BLaER1 treated with 17β-estradiol and CSF1 and Interleukin-3, amounts not matched to agents 10 nM and 100 nM (cell line): ENCODE measurements around the gene DUSP14.

Experiments
- H3K27ac ChIP-seq, 11 experiments: shearing (Covaris generic); formaldehyde crosslinking; 2 replicates each; pipeline ENCODE4 v1.8.1; 2022
- H3K27me3 ChIP-seq, 11 experiments: shearing (Covaris generic); formaldehyde crosslinking; 2 replicates each; pipeline ENCODE4 v1.8.1; 2022
- H3K36me3 ChIP-seq, 11 experiments: shearing (Covaris generic); formaldehyde crosslinking; 2 replicates each; pipeline ENCODE4 v1.8.1; 2022
- H3K4me1 ChIP-seq, 10 experiments: shearing (Covaris generic); formaldehyde crosslinking; 2 replicates each; pipeline ENCODE4 v1.8.1; 2022
- H3K4me2 ChIP-seq, 11 experiments: shearing (Covaris generic); formaldehyde crosslinking; 2 replicates each; pipeline ENCODE4 v1.8.1; 2022
- H3K4me3 ChIP-seq, 10 experiments: shearing (Covaris generic); formaldehyde crosslinking; 2 replicates each; pipeline ENCODE4 v1.8.1; 2022
- H3K9ac ChIP-seq, 11 experiments: shearing (Covaris generic); formaldehyde crosslinking; 2 replicates each; pipeline ENCODE4 v1.8.1; 2022
- H3K9me3 ChIP-seq, 11 experiments: shearing (Covaris generic); formaldehyde crosslinking; replicated peaks in 1 of 11; 2 replicates each; pipeline ENCODE4 v1.8.1; 2022
- H4K20me1 ChIP-seq, 11 experiments: shearing (Covaris generic); formaldehyde crosslinking; 2 replicates each; pipeline ENCODE4 v1.8.1; 2022
- Cebpa-rat ChIP-seq, 11 experiments: shearing (Covaris generic); IDR thresholded peaks; 2 replicates each; pipeline ENCODE4 v1.8.1; 2022

Gene DUSP14

DNA sequence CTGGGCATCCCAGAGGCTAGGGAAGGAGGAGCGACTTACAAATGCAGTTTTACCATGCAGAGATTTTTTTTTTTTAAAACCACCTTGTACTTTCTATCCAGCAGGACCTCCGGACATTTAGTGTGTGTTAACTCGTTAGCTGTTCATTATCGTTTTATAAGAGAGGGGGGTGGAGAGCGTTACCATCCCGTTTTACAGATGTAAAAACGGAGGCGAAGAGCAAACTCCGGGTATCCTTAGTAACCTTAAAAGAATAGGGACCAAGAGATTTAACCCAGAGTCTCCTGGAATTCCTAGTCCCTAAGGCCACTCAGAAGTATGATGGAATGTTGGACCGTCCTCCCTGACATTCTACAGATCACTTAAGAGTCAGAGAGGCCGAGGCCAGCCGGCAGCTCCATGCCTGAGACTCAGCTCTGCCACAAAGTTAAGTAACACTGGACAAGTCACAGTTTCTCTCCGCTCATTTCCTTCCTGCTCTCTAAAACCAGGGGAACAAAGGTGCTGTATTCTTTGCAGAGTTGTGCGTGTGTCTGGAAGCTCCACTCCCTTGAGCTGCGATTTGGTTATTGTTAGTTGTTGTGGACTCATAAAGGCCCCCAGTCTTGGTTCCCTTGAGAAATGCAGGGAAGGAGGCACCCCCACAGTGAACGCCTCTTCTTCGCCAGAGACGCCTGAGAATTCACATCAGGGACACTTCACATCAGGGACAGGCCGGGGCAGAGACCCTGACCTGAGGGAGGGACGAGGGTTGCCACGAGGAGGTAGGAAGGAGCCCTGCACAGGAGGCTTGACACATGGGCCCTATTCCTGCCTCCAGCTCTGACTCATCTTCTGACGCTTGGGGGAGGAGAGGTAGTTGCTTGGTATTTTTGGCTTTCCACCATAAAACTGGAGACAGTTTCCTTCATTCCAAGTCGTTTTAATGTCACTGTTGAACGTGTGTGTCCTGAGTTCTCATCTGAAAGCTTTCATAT, 1.2 kb downstream of the DUSP14 start:
- no peak for TF ChIP-seq Cebpa-rat (IDR thresholded peaks at IDR 0.05)
- H3K4me2 ChIP-seq, result peak overlapping the region; percentile 87 to 96 (median 92)
- H3K27me3 ChIP-seq, result peaks cover 0 to 11% (median 8%) of the 10 kb centered on the region in 11 experiments; a peak in 11 of 22 replicates
- H3K36me3 ChIP-seq, result no peaks in the 10 kb centered on the region; a peak in 1 of 22 replicates
- peaks cover 6 to 58% (median 44%) of the 10 kb centered on the region in 11 experiments; a peak in 18 of 22 replicates for H4K20me1 ChIP-seq
- H3K9me3 ChIP-seq, result no peaks in the 10 kb centered on the region
- H3K27ac ChIP-seq, result peak overlapping the region in 10 of 11 experiments; percentile 27 to 87 (median 77); a peak in 19 of 22 replicates
- peaks cover 36 to 73% (median 62%) of the 10 kb centered on the region in 10 experiments for H3K4me1 ChIP-seq
- H3K9ac ChIP-seq, result peak overlapping the region; percentile 64 to 88 (median 84); a peak in 21 of 22 replicates
- peak overlapping the region; percentile 62 to 92 (median 73) for H3K4me3 ChIP-seq

DNA sequence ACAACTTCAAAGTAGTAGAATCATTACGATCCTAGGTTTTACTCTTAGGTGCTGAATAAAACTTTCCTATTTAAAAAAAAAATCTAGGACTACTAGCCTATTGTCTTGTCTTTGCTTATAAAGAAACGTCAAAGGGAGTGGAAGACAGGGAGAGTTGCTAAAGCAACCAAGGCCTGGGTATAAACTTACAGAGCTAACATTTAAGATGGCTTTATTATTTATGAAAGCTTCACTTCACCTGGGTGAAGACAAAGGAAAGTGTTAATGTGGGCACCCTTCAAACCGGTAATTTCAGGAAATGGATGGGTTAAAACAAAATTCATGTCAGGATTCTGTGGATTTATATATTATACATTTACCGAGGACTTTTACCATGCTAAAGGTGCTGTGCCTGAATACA, 2.5 kb downstream of the DUSP14 start:
- H3K27me3 ChIP-seq, result peaks cover 0 to 11% (median 8%) of the 10 kb centered on the region in 11 experiments; a peak in 11 of 22 replicates
- H3K27ac ChIP-seq, result peak overlapping the region in 3 of 11 experiments; percentile 66 to 83 (median 76); a peak in 1 of 22 replicates
- H3K4me1 ChIP-seq, result peaks cover 36 to 73% (median 62%) of the 10 kb centered on the region in 10 experiments
- peak overlapping the region in 6 of 10 experiments; percentile 62 to 85 (median 72); a peak in 6 of 20 replicates for H3K4me3 ChIP-seq
- H4K20me1 ChIP-seq, result peaks cover 6 to 71% (median 54%) of the 10 kb centered on the region in 11 experiments; a peak in 18 of 22 replicates
- peaks cover 0 to under 1% (median 0%) of the 10 kb centered on the region in 11 experiments; a peak in 2 of 22 replicates for H3K36me3 ChIP-seq
- peak overlapping the region; percentile 87 to 96 (median 92); a peak in 21 of 22 replicates for H3K4me2 ChIP-seq
- no peak for TF ChIP-seq Cebpa-rat (IDR thresholded peaks at IDR 0.05)
- no peaks in the 10 kb centered on the region for H3K9me3 ChIP-seq
- peak overlapping the region in 8 of 11 experiments; percentile 23 to 88 (median 79); a peak in 10 of 22 replicates for H3K9ac ChIP-seq

DNA sequence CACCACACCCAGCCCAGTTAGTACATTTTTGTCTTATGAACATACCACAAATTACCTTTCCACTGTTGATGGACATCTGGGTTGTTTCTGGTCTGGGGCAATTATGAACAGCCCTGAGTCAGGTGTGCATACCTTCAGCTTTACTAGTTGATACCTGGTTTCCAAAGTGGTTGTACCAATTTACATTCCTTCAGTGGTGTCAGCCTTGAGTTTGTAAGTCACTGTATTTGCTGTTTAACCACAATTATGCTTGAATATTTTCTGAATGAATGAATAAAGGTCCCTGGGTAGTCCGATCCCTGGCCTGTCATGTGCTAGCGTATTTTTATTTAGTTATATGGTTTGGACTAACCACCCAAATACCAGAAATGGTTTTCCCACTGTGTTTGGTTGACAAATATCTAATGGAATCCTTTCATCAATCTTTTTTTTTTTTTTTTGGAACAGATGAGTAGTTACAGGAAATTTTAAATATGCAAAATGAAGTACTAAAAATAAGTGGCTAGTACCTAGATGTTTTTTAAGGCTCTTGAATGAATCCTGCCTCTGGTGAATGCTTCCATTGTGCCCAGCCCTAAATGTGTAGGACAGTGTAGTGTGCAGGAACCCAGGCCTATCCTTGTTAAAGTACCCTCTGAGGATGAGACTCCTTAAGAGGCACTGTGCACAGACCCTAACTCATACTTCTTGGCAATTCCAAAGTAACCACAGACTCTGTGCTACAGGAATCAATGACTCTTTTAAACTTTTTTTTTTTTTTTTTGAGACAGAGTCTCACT, 3.7 kb downstream of the DUSP14 start:
- peaks cover 30 to 62% (median 56%) of the 10 kb centered on the region in 10 experiments for H3K4me1 ChIP-seq
- no peak overlapping the region for H3K9ac ChIP-seq
- peaks cover 0 to 9% (median 0%) of the 10 kb centered on the region in 11 experiments; a peak in 3 of 22 replicates for H3K36me3 ChIP-seq
- H3K4me2 ChIP-seq, result peak overlapping the region in 7 of 11 experiments; percentile 25 to 96 (median 31); a peak in 10 of 22 replicates
- peaks cover 0 to 10% (median 8%) of the 10 kb centered on the region in 11 experiments; a peak in 11 of 22 replicates for H3K27me3 ChIP-seq
- peaks cover 6 to 84% (median 62%) of the 10 kb centered on the region in 11 experiments; a peak in 18 of 22 replicates for H4K20me1 ChIP-seq
- no peak for TF ChIP-seq Cebpa-rat (IDR thresholded peaks at IDR 0.05)
- H3K4me3 ChIP-seq, result no peak overlapping the region
- H3K9me3 ChIP-seq, result no peaks in the 10 kb centered on the region
- H3K27ac ChIP-seq, result no peak overlapping the region

DNA sequence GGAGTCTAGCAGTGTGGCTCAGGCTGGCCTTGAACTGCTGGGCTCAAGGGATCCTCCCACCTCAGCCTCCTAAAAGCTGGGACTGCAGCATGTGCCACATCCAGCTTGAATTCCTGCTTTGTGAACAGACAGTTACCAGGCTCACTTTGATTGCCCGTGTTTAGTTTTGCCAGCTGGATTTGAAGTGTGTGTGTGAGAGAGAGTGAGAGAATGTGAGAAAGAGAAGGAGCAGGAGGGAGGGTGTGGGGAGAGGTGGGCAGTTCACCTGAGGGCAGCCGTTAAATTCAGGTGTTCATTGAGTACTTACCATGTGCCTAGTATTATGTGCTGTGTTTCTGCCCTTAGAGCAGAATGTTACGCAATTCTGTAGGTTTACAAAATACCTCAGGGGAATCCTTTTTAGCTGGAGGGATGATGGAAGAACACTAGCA, 4.7 kb downstream of the DUSP14 start:
- Histone ChIP-seq H3K9me3 (no peaks in the 10 kb centered on the region), H3K4me2 (peak overlapping the region in 7 of 11 experiments; percentile 10 to 48 (median 41); a peak in 12 of 22 replicates), H3K4me1 (peaks cover 23 to 53% (median 47%) of the 10 kb centered on the region in 10 experiments), H4K20me1 (peaks cover 6 to 93% (median 70%) of the 10 kb centered on the region in 11 experiments; a peak in 18 of 22 replicates), H3K27me3 (peaks cover 0 to under 1% (median 0%) of the 10 kb centered on the region in 11 experiments; a peak in 4 of 22 replicates), H3K27ac (no peak overlapping the region), H3K9ac (no peak overlapping the region), H3K36me3 (peaks cover 0 to 17% (median 7%) of the 10 kb centered on the region in 11 experiments; a peak in 10 of 22 replicates), H3K4me3 (no peak overlapping the region)
- TF ChIP-seq Cebpa-rat (IDR thresholded peaks at IDR 0.05), result peak in 8 of 11 experiments; percentile 24 to 82 (median 64); a peak in 11 of 22 replicates

DNA sequence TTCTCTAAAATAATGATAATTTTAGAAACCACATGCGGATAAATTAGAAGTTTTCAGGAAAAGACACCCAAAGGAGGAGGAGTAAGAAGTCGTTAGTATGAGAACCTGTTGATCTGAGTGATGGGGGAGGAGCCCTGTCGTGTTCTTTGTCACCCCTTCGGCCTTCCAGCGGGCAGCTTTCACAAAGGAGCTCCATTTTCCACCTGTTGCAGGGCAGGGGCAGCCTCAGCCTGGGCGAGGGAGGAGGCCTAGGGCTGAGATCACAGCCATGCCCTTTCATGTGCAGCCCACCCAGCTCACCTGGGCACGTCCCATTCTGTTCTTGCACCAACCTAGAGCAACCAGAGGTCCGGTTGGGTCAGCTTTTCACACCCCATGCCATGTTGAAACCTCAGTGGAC, 5.3 kb downstream of the DUSP14 start:
- Histone ChIP-seq H3K4me3 (no peak overlapping the region), H3K9ac (no peak overlapping the region)

DNA sequence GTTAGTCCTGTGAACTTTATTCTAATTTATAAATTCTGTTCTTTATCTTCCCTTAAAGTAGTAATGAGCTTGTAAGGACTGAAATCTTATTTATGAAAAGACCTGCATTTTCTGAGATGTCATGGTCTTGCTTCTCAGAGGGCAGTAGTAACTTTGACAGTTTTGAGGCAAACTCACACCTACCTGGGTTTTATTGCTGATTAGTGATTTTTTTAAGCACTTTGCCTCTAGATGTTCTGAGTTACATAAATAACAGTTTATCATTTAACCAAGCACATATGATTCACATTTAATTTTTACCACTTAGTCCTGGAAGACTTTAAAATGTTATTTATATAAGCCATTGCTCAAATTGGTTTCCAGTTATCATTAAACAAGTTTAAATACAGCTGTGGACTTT, 10.7 kb downstream of the DUSP14 start:
- Histone ChIP-seq H3K27ac (no peak overlapping the region), H3K27me3 (no peaks in the 10 kb centered on the region), H3K36me3 (peaks cover 0 to 51% (median 26%) of the 10 kb centered on the region in 11 experiments; a peak in 15 of 22 replicates), H3K4me1 (peaks cover 0 to 3% (median under 1%) of the 10 kb centered on the region in 10 experiments; a peak in 6 of 20 replicates), H3K9me3 (no peaks in the 10 kb centered on the region), H3K4me3 (no peak overlapping the region), H4K20me1 (peaks cover 0 to 100% (median 67%) of the 10 kb centered on the region in 11 experiments; a peak in 17 of 22 replicates), H3K4me2 (no peak overlapping the region), H3K9ac (no peak overlapping the region)
- no peak for TF ChIP-seq Cebpa-rat (IDR thresholded peaks at IDR 0.05)

More for the DNA sequence above, 5.3 kb downstream of the DUSP14 start:
- Histone ChIP-seq H3K4me1 (peaks cover 23 to 53% (median 47%) of the 10 kb centered on the region in 10 experiments), H3K27ac (no peak overlapping the region), H4K20me1 (peaks cover 6 to 99% (median 70%) of the 10 kb centered on the region in 11 experiments; a peak in 18 of 22 replicates), H3K27me3 (no peaks in the 10 kb centered on the region), H3K36me3 (peaks cover 0 to 22% (median 9%) of the 10 kb centered on the region in 11 experiments; a peak in 13 of 22 replicates), H3K9me3 (no peaks in the 10 kb centered on the region), H3K4me2 (peak overlapping the region in 8 of 11 experiments; percentile 2 to 48 (median 26); a peak in 9 of 22 replicates)
- no peak for TF ChIP-seq Cebpa-rat (IDR thresholded peaks at IDR 0.05)

DNA sequence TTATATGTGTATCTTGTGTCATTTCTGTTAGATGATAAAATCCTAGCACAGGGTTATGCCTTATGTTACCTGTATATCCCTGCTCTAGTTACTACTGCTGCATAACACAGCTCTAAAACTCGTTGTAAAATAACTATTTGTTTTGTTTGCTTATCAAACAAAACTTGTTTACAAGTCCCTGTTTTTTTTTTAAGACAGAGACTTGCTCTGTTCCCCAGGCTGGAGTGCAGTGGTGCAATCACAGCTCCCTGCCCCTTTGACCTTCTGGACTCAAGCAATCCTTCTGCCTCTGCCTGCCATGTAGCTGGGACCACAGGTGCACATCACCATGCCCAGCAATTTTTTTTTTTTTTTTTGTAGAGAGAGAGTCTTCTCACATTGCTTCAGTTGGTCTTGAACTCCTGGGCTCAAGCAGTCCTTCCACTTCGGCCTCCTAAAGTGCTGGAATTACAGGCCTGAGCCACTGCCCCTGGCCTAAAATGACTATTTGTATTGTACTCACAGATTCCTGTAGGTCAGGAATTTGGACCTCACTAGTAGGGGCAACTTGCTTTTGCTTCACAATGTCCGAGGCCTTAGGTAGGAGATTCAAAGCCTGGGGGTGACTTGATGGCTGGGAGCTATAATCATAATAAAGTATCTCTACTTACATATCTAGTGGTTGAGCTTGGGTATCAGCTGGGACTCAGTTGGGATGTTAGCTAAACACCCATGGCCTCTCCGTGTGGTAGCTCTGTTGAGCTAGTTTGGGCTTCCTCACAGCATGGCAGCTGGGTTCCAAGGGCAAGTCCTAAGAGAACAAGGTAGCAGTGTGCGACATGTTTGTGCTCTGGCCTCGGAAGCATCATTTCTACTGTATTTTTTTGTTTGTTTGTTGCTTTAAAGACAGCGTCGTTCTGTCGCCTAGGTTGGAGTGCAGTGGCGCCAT, 12.6 kb downstream of the DUSP14 start:
- 0 out of 20 replicates have a peak, but pooled peaks cover 0 to 3% (median 0%) of the 10 kb centered on the region in 10 experiments for H3K4me1 ChIP-seq
- no peak overlapping the region for H3K4me2 ChIP-seq

More for the DNA sequence above, 12.6 kb downstream of the DUSP14 start:
- no peak for TF ChIP-seq Cebpa-rat (IDR thresholded peaks at IDR 0.05)
- H3K4me3 ChIP-seq, result no peak overlapping the region
- H3K9me3 ChIP-seq, result no peaks in the 10 kb centered on the region
- no peaks in the 10 kb centered on the region for H3K27me3 ChIP-seq
- H3K27ac ChIP-seq, result no peak overlapping the region
- peaks cover 5 to 100% (median 69%) of the 10 kb centered on the region in 11 experiments; a peak in 21 of 22 replicates for H4K20me1 ChIP-seq
- peaks cover 0 to 56% (median 29%) of the 10 kb centered on the region in 11 experiments; a peak in 16 of 22 replicates for H3K36me3 ChIP-seq
- H3K9ac ChIP-seq, result no peak overlapping the region
